Mucosa of rectum (tissue), 2 donors: ENCODE results near the gene HIPK3.
A peak's percentile ranks its signal among the peaks of the same experiment; 100 is the strongest.
"Not testable (repeated sequence)": the region's sequence is repeated elsewhere in the genome, so short reads cannot be mapped to it uniquely, and the experiment has no call there.

Experiments used
- H3K27ac ChIP-seq, 2 donors: one replicate each; pipeline ENCODE4 v1.7.0; 2013; ENCODE audit warnings: inconsistent platforms in 2 of 2, low read depth in 2 of 2, low read length in 2 of 2
- H3K27me3 ChIP-seq, 2 donors: one replicate each; pipeline ENCODE4 v1.7.0; 2013; ENCODE audit warnings: low read length in 2 of 2; ENCODE audit not compliant: control insufficient read depth in 2 of 2, insufficient read depth in 2 of 2
- H3K36me3 ChIP-seq, 2 donors: one replicate each; pipeline ENCODE4 v1.7.0; 2013; ENCODE audit warnings: low read length in 2 of 2; ENCODE audit not compliant: control insufficient read depth in 2 of 2, insufficient read depth in 2 of 2
- H3K4me1 ChIP-seq, 2 donors: one replicate each; pipeline ENCODE4 v1.7.0; 2013; ENCODE audit warnings: low read length in 2 of 2, mild to moderate bottlenecking in 1 of 2; ENCODE audit not compliant: control insufficient read depth in 2 of 2, insufficient read depth in 2 of 2
- H3K4me3 ChIP-seq, 2 donors: one replicate each; pipeline ENCODE4 v1.7.0; 2013; ENCODE audit warnings: low read length in 2 of 2
- H3K9ac ChIP-seq, 2 donors: one replicate each; pipeline ENCODE4 v1.7.0; 2013; ENCODE audit warnings: low read length in 2 of 2, low read depth in 1 of 2, mild to moderate bottlenecking in 1 of 2
- H3K9me3 ChIP-seq, 2 donors: one replicate each; pipeline ENCODE4 v1.7.0; 2013; ENCODE audit warnings: low read length in 2 of 2; ENCODE audit not compliant: control insufficient read depth in 2 of 2
- donor health status: healthy.
- donor health status: Normal muscosa, but diverticular disease.

Gene HIPK3

GRCh38 chr11:33257160-33257896, at the start of gene HIPK3:
Gene HIPK3, plus strand, starts transcription at chr11:33257381.
- Histone ChIP-seq H3K27ac (peak within 1 kb of the TSS; percentile 100), H3K36me3 (no peaks in the 10 kb centered on the region), H3K9me3 (no peaks in the 10 kb centered on the region), H3K4me1 (peaks cover 11 to 13% of the 10 kb centered on the region in 2 donors), H3K9ac (peak within 1 kb of the TSS; percentile 96 to 100), H3K4me3 (peak within 1 kb of the TSS; percentile 96 to 97), H3K27me3 (no peaks in the 10 kb centered on the region)

DNA sequence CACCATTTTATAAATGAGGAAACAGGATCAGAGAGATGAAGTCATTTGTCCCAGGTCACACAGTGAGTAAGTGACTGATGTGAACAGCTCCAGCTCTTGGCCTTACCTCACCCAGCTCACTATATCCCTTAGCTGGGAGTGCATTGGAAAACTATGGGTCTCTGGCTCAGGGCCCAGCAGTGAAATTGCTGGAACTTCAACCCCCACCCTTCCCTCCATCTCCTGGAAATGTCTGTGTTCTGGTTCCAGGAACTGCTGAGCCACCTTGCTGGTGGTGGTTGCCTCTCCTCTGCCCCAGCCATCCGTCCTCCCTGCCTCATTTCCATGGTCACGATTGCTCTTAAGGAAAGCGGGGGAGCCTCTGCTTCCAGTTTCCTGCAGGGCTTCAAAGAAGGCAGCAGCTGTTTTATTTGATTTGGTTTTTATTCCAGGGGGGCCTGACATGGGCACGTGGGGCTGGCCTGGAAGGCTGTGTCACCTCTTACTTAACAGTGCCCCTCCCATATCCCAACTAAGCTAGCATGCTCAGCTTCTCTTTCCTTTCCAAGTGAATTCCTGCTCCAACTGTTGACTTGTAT, 49.7 kb upstream of the HIPK3 start:
- Histone ChIP-seq H3K4me3 (no peak overlapping the region), H3K9me3 (no peaks in the 10 kb centered on the region), H3K36me3 (no peaks in the 10 kb centered on the region), H3K4me1 (no peaks in the 10 kb centered on the region), H3K27me3 (no peaks in the 10 kb centered on the region), H3K9ac (no peak overlapping the region), H3K27ac (no peak overlapping the region)

DNA sequence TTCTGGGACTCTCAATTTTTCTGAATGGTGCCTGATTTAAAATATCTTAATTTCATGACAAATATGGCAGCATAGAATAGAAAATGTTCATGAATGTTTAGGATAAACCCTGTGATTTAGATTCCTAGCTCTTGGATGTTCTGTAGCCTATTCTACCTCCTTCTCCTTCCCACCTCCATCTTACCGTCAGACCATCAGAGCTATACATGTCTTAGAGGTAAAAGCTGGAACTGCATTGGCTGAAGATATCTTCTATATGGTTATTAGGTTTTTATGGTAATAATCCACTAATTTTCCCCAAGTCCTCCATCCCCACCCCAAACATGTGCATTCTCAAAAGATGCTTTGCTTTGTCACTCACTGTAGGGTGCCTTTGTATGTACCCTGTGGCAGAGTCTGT, 49.0 kb upstream of the HIPK3 start:
- Histone ChIP-seq H3K4me3 (no peak overlapping the region), H3K27me3 (no peaks in the 10 kb centered on the region), H3K36me3 (no peaks in the 10 kb centered on the region), H3K27ac (no peak overlapping the region), H3K9me3 (no peaks in the 10 kb centered on the region), H3K4me1 (no peaks in the 10 kb centered on the region), H3K9ac (no peak overlapping the region)

GRCh38 chr11:33211153-33211552, 46.0 kb upstream of the HIPK3 start:
- Histone ChIP-seq H3K4me1 (no peaks in the 10 kb centered on the region), H3K4me3 (no peak overlapping the region), H3K36me3 (no peaks in the 10 kb centered on the region), H3K27me3 (no peaks in the 10 kb centered on the region), H3K9me3 (no peaks in the 10 kb centered on the region), H3K27ac (no peak overlapping the region), H3K9ac (no peak overlapping the region)

DNA sequence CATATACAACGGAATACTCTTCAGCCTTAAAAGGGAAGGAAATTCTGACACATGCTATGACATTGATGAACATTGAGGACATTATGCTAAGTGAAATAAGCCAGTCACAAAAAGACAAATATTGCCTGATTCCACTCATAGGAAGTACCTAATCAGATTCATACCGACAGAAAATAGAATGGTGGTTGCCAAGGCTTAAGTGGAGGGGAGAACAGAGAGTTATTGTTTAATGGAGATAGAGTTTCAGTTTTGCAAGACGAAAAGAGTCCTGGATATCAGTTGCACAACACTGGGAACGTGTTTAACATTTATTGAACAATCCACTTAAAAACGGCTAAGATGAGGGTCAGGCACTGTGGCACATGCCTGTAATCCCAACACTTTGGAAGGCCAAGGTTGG, 45.6 kb upstream of the HIPK3 start:
- Histone ChIP-seq H3K27ac (no peak overlapping the region), H3K4me3 (no peak overlapping the region), H3K4me1 (no peaks in the 10 kb centered on the region)

GRCh38 chr11:33214187-33214586, 43.0 kb upstream of the HIPK3 start:
- Histone ChIP-seq H3K27ac (no peak overlapping the region), H3K36me3 (no peaks in the 10 kb centered on the region), H3K4me3 (no peak overlapping the region), H3K4me1 (no peaks in the 10 kb centered on the region), H3K9me3 (no peaks in the 10 kb centered on the region), H3K9ac (no peak overlapping the region), H3K27me3 (no peaks in the 10 kb centered on the region)

More for the DNA sequence above, 45.6 kb upstream of the HIPK3 start:
- Histone ChIP-seq H3K9ac (no peak overlapping the region), H3K9me3 (no peaks in the 10 kb centered on the region), H3K36me3 (no peaks in the 10 kb centered on the region), H3K27me3 (no peaks in the 10 kb centered on the region)

GRCh38 chr11:33214767-33215166, 42.4 kb upstream of the HIPK3 start:
- Histone ChIP-seq H3K4me3 (no peak overlapping the region), H3K27me3 (no peaks in the 10 kb centered on the region), H3K4me1 (no peaks in the 10 kb centered on the region), H3K9ac (no peak overlapping the region), H3K27ac (no peak overlapping the region), H3K36me3 (no peaks in the 10 kb centered on the region), H3K9me3 (no peaks in the 10 kb centered on the region)

DNA sequence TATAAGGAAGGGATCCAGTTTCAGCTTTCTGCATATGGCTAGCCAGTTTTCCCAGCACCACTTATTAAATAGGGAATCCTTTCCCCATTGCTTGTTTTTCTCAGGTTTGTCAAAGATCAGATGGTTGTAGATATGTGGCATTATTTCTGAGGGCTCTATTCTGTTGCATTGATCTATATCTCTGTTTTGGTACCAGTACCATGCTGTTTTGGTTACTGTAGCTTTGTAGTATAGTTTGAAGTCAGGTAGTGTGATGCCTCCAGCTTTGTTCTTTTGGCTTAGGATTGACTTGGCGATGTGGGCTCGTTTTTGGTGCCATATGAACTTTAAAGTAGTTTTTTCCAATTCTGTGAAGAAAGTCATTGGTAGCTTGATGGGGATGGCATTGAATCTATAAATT, 40.5 kb upstream of the HIPK3 start:
- not testable (repeated sequence) for H3K36me3 ChIP-seq, H3K9ac ChIP-seq, H3K27ac ChIP-seq, H3K4me3 ChIP-seq, H3K4me1 ChIP-seq, H3K9me3 ChIP-seq, H3K27me3 ChIP-seq

- no peaks in the 10 kb centered on the region for H3K9me3 ChIP-seq
- no peaks in the 10 kb centered on the region for H3K4me1 ChIP-seq
- no peaks in the 10 kb centered on the region for H3K36me3 ChIP-seq
- no peak overlapping the region for H3K4me3 ChIP-seq
- no peak overlapping the region for H3K9ac ChIP-seq
- H3K27me3 ChIP-seq: no peaks in the 10 kb centered on the region
- H3K27ac ChIP-seq: no peak overlapping the region
Measured at GRCh38 chr11:33222052-33222750, 35.0 kb upstream of the HIPK3 start.

GRCh38 chr11:33225371-33225770, 31.8 kb upstream of the HIPK3 start:
- Histone ChIP-seq H3K27me3 (no peaks in the 10 kb centered on the region), H3K9ac (no peak overlapping the region), H3K4me3 (no peak overlapping the region), H3K27ac (no peak overlapping the region), H3K36me3 (no peaks in the 10 kb centered on the region), H3K9me3 (no peaks in the 10 kb centered on the region), H3K4me1 (no peaks in the 10 kb centered on the region)
